ENCODE measurements around the gene APOA5. TPM values are rescaled to one million over a fixed set of nuclear protein-coding genes. Genes with fewer than 3 reads are reported as not detected.
"Not testable (repeated sequence)": the region's sequence is repeated elsewhere in the genome, so short reads cannot be mapped to it uniquely, and the experiment has no call there.

APOA5 gene
- polyA plus RNA-seq, 1 donor = not detected

DNA sequence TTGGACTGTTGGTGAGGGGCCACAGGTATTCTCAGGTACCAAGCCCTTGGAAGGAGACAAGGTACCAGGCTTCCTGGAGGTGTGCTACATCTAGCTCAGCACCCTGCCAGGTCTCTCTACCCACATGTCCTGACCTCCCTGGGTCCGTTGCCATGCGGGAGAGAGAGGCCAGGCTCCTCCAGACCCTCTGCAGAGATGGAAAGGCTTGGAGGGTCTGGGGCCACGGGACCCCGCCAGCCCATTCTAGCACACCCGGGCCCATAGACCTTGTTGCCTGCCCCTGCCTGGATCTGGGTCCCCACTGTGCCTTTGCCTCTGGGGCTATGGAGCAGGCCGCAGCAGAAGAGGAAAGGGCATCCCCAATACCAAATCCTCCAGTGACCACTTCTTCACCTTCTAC, 35.8 kb upstream of the APOA5 start:
- DNase-seq = no peak

DNA sequence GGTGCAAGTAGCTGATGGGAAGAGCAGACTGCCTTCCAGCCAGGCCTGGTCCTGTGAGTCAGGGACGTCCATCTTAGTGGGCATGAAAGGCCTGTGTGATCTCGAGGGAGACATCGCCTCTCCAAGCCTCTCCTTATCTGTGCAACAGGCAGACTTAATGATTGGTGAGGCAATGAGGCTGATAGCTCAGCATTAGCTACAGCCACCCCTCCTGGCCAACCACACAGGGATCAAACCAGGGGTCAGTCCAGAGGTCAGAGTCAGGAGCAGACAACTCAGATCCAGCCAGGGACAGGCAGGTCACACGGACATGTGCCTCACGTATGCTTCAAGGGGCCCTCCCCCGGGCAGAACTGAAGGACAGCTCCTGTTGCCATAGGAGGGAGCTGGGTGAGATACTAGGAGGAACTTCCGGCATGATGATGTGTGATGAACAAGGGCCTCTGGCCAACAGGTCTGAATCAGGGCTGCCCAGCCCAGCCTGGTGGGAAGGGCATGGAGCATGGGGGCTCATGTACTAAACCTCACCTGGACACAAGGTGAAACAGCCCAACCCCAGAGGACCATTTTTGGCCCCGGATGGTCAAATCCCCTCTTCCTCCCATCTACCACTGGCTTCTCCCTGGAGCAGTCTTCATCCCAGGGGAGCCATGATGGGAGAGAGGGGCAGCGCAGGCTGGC, 35.2 kb upstream of the APOA5 start:
- no peak for DNase-seq

DNA sequence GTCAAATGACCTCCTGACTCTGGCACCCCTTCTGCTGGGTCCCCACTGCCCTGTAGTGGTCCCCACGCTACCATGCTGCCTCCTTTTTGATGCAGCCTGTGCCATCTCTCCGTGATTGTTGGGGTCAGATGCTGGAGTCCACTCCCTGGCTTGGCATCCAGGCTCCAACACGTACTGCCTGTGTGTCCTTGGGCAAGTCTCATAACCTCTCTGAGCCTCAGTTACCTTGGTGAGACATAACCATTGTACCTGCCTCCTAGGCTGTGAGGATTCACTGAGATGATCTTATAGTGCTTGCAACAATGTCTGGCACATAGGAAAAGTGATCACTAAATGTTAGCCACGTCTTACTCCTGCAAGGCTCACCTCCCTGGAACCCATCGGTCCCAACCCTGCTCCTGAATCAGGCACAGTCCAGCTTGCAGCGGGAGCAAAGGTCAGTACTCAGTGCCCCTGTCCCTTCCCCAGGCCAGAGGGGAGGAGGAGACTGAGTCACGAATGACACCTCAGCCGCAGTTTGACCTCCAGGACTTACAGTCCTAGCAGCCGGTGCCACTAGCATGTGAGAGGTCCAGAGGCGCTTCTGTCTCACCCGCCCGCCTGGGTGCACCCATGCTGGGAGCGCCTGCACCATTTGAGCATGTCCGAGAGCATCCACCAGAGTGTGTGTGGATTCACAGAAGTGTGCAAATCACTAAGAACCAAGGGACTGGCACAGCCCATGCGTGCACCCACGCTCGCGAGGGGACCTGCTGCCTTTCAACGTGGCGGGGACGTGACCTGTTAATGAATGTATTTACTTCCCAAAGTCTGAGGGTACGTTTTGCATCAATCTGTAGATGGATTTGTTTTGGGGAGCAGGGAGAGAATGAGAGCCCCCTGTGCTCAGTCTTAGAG, 34.4 kb upstream of the APOA5 start:
- DNase-seq = no peak

DNA sequence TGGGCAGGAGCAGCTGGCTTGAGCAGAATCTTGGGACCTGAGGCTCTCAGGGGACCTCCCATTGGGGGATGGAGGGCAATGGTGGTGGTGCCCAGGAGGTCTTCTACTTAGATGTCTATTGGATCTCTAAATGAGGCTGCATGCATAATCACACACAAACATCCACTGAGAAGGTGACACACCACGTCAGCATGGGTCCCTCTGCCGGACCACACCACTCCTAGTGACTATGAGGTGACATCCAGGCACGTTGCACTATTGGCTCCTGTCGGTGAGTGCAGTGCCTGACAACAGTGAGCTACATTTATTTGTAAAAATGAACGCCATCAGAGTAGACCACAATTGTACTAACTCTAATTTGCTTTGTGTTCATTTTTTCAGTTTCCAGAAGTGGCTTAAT, 33.8 kb upstream of the APOA5 start:
- no peak for DNase-seq

DNA sequence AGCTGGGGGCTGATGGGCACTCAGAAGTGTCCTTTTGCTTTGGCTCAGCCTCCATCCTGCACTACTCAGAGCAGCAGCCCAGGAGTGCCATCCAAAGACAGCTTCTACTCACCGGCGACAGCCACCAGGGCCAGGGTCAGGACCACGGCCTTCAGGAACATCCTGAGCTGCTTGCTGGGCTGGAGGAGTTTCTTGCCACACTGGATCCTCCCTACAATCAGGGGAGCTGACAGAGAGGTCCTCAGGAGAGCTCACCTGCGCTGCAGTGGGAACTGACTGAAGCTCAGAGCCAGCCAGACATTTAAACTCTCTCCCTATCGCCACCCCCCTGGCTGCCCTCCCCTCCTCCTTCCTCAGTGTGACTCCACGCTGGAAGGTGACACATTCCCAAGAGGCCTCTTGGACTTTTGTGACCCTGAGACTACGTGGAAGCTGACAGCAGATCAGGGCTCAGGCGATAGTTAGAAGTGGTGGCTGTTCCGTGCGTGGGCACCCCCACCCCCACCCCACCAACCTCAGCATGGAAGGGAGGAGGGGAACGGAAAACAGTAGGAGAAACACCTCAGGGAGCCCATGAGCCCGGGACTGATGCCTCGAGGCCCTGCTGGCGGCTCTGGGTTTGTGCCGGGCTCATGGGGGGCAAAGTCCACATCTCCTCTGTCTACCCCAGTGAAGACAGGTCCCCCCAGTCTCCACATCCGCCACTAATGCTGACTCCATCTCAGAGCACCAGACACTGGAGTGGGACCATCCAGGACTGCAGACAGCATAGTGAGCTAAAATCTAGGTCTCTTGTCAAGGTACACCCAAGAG, 31.6 kb upstream of the APOA5 start, which contains the start of gene APOA4:
Gene APOA4 (minus strand): TSS at position 274 of the 813 bp plus-strand sequence. CDS start 113 bp downstream, at position 161.
- no peak for DNase-seq

DNA sequence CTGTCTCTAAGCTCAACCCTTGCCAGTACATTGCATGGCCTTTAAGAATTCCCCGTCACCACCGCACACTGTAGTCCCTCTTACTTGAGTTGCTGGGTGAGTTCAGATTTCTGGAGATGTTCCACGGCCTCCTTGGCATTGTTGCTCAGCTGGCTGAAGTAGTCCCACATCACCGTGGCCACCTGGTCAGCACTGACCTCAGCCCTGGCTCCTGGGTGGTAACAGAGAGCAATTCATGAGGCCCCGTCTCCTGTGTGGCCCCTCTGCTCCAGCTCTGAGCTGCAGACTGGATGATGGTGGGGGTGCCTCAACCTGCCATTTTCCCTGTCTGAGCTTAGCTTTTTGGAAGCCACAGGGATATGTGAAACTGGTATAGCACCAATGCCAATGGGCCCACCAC, 30.9 kb upstream of the APOA5 start:
- no peak for DNase-seq

DNA sequence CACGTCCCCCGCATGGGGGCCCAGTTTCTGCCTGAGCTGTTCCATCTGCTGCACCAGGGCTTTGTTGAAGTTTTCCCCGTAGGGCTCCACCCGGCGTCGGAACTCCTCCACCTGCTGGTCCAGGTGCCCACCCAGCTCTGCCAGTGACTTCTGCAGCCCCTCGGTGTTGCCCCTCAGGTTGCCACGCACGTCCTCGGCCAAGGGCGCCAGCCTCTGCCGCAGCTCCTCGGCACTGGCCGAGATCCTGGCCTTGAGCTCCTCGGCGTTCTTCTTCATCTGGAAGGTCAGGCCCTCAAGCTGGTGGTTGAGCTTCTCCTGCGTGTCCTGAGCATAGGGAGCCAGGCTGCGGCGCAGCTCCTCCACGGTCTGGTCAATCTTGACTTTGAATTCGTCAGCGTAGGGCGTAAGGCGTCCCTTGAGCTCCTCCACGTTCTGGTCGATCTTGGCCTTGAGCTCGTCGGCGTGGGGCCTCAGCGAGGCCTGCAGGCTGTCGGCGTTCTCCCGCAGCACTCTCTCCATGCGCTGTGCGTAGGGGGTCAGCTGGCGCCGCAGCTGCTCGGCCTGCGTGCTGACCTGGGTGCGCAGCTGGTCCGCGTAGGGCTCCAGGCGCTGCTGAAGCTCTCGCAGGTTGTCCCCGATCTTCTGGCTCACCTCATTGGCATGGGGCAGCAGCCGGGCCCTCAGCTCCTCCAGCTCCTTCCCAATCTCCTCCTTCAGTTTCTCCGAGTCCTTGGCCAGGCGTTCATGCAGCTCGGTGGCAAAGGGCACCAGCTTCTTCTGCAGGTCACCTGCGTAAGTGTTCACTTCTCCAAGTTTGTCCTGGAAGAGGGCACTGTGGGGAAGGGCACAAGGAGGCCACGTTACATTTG, 29.6 kb upstream of the APOA5 start:
- no peak for DNase-seq

DNA sequence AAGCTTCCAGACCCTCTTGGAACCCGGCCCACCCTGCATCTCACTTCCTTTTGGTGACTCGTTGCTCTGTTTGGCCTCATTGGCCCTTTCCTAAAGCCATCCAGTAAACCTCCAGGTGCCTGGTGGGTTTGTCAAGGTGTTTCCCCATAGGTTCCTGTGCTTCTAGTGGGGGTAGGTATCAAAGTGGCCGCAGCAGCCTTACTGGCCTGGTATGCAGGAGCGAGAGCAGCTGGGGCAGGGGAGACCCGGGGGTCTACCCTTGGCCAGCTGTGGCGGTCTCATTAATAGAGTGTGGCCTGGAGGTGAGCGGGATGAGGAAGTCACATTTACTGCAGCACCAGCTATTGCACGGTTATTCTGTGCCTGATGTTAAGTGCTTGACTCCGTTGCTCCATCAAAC, 27.4 kb upstream of the APOA5 start:
- DNase-seq = no peak

DNA sequence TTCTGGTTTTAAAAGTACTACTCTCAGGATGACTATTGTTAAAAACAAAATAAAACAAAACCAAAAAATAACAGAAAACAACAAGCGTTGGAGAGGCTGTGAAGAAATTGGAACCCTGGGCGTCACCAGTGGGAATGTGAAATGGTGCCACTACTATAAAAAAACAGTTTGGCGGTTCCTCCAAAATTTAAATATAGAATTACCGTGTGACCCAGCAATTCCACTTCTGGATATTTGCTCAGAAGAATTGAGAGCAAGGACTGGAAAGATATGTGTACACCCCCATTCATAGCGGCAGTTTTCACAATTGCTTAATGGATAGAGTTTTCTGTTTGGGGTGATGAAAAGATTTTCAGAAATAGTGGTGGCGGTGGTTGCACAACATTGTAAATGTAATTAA, 22.8 kb upstream of the APOA5 start:
- DNase-seq = no peak

DNA sequence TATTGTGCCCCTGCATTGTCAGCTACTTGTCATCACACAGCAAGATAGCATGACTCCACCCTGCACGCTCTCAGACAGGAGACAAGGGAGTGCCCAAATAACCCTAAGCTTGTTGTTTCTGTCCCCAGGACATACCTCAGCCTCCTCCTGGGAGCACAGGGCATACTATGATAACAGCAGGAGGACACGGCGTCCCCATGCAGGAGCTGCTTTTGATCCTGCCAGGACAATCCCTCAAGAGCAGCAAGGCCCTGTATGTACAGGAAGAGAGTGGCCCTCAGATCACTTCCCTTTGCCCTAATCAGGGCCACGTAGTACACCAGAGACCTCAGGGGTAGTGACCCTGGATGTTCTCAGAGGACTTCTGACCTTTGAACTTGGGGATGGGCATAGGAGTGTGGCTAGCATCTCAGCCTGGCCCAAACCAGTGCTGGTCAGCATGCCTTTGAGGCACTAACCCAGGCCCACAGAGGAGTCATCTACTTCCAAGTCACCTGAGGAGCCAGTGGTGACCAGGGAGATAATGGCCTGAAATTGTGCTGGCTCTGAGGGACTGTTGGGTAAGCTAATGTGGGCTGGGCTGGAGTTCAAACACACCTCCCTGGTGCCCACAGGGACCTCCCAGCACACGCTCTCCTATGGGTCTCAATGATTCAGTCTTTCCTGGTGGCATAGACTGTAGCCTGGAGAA, 22.2 kb upstream of the APOA5 start:
- DNase-seq = no peak

DNA sequence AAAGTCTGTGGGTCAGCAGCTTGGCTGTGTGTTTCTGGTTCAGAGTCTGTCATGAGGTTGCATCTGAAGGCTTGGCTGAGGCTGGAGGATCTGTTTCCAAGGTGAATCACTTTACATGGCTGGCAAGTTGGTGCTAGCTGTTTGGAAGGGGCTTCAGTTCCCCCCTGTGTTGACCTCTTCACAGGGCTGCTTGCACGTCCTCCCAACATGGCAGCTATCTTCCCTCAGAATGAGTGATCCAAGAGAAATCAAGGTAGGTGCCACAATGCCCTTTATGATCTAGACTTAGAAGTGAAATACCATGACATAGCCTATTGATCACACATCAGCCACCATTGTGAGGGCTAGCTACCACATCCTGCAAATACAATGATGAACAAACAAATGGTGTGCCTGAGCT, 21.5 kb upstream of the APOA5 start:
- no peak for DNase-seq

DNA sequence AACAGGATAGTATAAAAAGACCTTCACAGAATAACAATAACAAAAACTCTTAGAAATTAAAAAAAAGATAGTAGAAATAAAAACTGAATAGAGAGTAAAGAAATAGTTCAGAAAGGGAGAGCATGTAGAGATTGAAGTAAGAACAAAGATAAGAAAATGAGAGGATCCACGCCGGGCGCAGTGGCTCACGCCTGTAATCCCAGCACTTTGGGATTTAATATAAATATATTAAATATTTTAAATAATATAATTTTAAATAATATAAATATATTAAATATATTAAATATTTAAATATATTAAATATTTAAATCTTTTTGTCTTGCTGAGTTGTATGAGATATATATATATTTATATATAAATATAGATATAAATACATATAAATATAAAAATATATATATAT, 20.4 kb upstream of the APOA5 start:
- DNase-seq = no peak

DNA sequence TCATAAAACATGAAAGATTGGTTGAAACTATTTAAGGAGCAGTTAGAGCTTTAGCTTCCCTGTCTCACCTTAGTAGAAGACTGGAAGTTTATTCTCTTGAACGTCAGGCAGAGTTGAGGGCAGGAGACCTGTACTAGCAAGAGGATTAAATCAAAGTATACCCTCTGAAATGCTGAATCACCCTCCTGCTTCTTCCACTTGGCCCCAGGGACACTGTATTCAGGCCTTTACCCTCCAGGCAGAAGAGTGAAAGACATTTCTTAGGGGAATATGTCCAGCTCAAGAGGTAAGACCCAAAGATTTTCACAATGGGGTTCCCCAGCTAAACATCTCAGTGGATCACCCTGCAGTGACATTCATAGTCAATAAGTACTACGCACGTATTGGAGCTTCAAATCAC, 19.5 kb upstream of the APOA5 start:
- no peak for DNase-seq

DNA sequence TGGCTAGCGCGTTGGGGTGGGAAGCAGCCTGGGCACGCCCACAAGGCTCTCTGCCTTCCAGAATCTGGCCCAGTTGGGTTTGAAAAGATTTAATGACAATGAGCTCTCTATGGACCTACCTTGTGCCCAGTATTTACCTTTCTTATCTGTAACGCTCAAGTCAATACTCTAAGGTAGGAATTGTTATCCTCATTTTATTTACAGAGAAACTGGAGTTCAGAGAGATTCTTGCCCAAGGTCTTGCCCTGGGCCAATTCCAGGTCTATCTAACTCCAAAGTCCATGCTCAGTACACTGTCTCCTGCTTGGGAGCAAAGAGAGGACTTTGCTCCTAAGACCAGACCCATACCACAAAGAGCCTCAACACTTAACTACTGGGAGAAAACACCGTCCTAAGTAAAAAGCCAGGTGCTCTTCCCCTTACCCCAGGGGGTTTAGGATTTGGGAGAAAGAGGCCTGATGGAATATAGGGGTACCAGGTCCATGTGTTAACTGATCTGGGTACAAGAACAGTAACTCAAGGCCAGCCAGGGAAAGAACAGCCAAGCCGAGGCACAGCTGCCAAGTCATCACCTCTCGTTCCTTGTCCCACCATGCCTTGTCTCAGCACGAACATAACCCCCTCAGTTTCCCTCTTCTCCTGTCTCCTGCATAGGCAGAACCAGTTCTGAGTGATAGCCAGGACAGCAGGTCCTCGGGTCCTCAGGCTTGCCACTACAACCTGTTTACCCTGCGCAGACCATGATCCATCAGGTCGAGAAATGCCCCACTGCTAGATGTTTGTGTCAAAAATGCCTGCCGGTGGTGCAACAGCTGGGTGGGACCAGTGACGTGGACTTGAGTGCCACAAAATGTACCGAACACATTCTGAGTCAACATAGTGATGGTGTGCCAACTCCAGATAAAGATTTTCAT, 16.8 kb upstream of the APOA5 start:
- DNase-seq = no peak

DNA sequence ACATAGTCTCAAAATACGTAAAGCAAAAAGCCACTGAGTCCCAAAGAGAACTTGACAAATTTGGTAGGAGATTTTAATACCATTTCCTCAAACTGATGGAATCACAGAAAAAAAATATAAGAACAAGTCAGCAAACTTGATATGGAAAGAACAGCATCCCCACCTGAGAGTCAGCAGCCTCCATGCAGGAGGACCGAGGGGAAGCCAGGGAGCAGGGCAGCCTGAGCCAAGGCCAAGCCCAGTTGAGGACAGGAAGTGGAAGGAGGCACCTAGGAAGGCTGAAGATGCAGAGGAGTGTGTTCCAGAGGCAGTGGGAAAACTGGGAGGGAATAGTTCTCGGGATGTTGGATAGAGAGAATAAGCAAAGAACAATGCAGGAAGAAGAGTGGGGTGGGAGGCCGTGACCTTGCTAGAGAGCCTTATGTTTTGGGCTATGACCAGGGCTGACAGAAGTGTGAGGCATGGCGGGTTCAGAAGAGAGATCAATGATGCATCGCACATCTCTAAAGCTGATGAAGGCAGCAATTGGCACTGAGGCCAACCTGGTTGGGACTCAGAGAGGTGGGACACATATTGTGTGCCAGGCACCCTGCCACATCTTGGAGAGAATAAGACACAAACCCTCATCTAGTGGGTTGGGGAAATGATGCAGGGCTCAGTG, 16.1 kb upstream of the APOA5 start:
- no peak for DNase-seq

DNA sequence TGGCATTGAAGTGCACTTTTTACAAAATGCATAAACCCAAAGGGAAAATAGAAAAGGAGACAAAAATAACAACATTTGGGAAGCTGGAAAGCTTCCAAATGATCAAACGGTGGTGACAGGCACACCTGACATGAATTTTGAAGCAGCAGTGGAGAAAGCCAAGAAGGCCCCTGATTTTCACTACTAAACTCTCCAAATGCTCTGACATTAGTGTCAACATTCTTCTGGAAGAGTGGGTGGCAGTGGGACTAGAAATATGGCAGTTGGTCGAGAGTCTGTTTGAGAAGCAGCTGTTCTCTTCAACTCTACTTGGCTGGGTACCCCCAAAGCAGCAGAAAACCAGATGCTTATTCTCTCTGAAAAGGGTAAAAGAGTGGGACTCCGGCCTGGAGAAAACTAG, 12.3 kb upstream of the APOA5 start:
- DNase-seq = no peak

DNA sequence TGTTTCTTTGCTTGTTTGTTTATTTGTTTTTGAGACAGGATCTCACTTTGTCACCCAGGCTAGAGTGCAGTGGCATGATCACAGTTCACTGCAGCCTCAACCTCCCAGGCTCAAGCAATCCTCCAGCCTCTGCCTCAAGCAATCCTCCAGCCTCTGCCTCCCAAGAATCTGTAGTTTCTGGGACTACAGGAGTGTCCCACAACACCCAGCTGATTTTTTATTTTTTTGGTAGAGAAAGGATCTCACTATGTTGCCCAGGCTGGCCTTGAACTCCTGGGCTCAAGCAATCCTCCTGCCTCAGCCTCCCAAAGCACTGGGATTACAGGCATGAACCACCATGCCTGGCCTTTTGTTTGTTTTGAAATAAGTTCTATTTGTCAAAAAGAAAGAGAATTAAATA, 10.0 kb upstream of the APOA5 start:
- not testable (repeated sequence) for DNase-seq

DNA sequence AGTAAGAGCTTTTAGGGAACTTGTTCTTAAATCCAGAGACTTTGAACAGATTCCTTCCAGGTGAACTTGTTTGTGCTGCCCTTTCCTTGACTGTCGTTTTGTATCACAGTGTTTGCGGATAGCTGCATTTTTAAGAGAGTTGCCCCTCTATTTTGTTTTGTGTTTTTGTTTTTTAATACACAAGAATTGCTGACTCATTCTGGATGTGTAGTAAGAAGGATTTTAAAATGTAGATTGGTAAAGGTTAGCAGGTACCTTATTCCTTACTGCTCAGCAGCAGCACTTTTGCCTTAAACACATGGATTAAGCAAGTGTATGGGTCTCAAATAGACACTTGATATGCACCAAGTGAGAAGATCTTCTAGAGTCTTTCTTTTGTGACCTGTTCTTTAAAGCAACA, 8.9 kb upstream of the APOA5 start:
- no peak for DNase-seq

DNA sequence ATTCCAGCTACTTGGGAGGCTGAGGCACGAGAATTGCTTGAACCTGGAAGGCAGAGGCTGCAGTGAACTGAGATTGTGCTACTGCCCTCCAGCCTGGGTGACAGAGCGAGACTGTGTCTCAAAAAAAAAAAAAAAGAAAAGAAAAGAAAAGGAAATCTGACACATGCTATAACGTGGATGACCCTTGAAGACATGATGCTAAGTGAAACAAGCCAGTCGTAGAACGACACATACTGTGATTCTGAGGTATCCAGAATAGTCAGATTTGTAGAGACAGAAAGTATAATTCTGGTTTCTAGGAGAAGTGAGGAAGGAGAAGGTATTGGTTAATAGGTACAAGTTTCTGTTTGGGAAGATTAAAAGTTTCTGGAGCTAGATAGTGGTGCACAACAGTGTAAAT, 6.7 kb upstream of the APOA5 start:
- DNase-seq = no peak

All from left kidney (tissue), 2 donors.